B cell (primary cell): ENCODE data around the gene MST1. TPM values are rescaled to one million over a fixed set of nuclear protein-coding genes. Genes with fewer than 3 reads are reported as not detected.

Source experiments
- ATAC-seq: fragments of 200-7000 bp; cut with Tn5 transposase; one replicate; pipeline ENCODE4 v1.10.0; 2021; ENCODE audit warnings: low read depth, mild to moderate bottlenecking, moderate number of reproducible peaks, moderate library complexity
- CTCF ChIA-PET: fragments of 350-600 bp; sonication (Branson Sonifier 250); formaldehyde crosslinking; loops from one replicate; lab custom pipeline; 2021; ENCODE audit warnings: antibody characterized with exemption, inconsistent platforms; lab: Charles Lee
- POLR2A ChIA-PET: fragments of 350-600 bp; sonication (Branson Sonifier 250); formaldehyde crosslinking; loops from one replicate; lab custom pipeline; 2021; ENCODE audit warnings: antibody characterized with exemption; lab: Charles Lee
- DNase-seq: peaks from one replicate; pipeline ENCODE4 v3.0.0; 2013
- H2AFZ ChIP-seq: 2 replicates; pipeline ENCODE4 v1.6.1; 2012; ENCODE audit warnings: mild to moderate bottlenecking, low read depth, low read length; ENCODE audit not compliant: insufficient read depth, poor library complexity, severe bottlenecking
- H3K27ac ChIP-seq, 2 donors: 1 replicate in 1 of 2; 2 replicates in 1 of 2; pipeline ENCODE4 v1.5.1; 2012 to 2013; ENCODE audit warnings: low read length in 2 of 2, mild to moderate bottlenecking in 2 of 2, moderate library complexity in 1 of 2
- H3K27me3 ChIP-seq, 4 experiments: fragments of 200-600 bp in 1 of 4; sonication (generic) in 1 of 4; replicated peaks in 1 of 4; 1 replicate in 2 of 4; 2 replicates in 2 of 4; pipeline versions ENCODE4 v1.6.1 to v1.7.0; 2013 to 2016; ENCODE audit warnings: low read length in 3 of 4, mild to moderate bottlenecking in 2 of 4, mixed read lengths in 1 of 4, moderate library complexity in 1 of 4; ENCODE audit not compliant: insufficient read depth in 4 of 4, control insufficient read depth in 3 of 4; ENCODE audit errors: control extremely low read depth in 1 of 4
- H3K36me3 ChIP-seq, 2 experiments: replicated peaks in 1 of 2; 1 replicate in 1 of 2; 2 replicates in 1 of 2; pipeline versions ENCODE4 v1.6.1 to v1.7.1; 2013; ENCODE audit warnings: low read length in 1 of 2; ENCODE audit not compliant: insufficient read depth in 2 of 2, control insufficient read depth in 1 of 2; ENCODE audit errors: control extremely low read depth in 1 of 2, extremely low read depth in 1 of 2
- H3K4me1 ChIP-seq, 2 donors: fragments of 200-600 bp in 1 of 2; sonication (generic) in 1 of 2; 1 replicate in 1 of 2; 2 replicates in 1 of 2; pipeline versions ENCODE4 v1.5.1 to v1.6.1; 2013 to 2017; ENCODE audit warnings: low read length in 2 of 2; ENCODE audit not compliant: control insufficient read depth in 2 of 2, insufficient read depth in 2 of 2
- H3K4me2 ChIP-seq: replicated peaks from 2 replicates; pipeline ENCODE3; 2012; ENCODE audit warnings: mild to moderate bottlenecking, low read depth, low read length; ENCODE audit not compliant: poor library complexity, severe bottlenecking
- H3K4me3 ChIP-seq, 5 experiments: fragments of 200-600 bp in 1 of 5; sonication (generic) in 1 of 5; 1 replicate in 3 of 5; 2 replicates in 2 of 5; pipeline versions ENCODE4 v1.5.1 to v1.7.0; 2011 to 2016; ENCODE audit warnings: low read length in 4 of 5, mild to moderate bottlenecking in 4 of 5, low read depth in 2 of 5, control low read depth in 1 of 5, moderate library complexity in 1 of 5; ENCODE audit not compliant: insufficient read depth in 1 of 5; ENCODE audit errors: control extremely low read depth in 1 of 5, extremely low read depth in 1 of 5
- H3K79me2 ChIP-seq: fragments of 200-600 bp; sonication (generic); one replicate; pipeline ENCODE4 v1.6.0; 2016; ENCODE audit warnings: low read length; ENCODE audit not compliant: control insufficient read depth, insufficient read depth
- H3K9ac ChIP-seq: fragments of 200-600 bp; sonication (generic); 2 replicates; pipeline ENCODE4 v1.6.1; 2017; ENCODE audit warnings: mild to moderate bottlenecking, low read length, moderate library complexity
- H3K9me3 ChIP-seq, 3 donors: one replicate each; pipeline versions ENCODE4 v1.6.1 to v1.7.1; 2013; ENCODE audit warnings: low read length in 2 of 3; ENCODE audit not compliant: control insufficient read depth in 2 of 3, insufficient read depth in 1 of 3; ENCODE audit errors: control extremely low read depth in 1 of 3
- H4K20me1 ChIP-seq: 2 replicates; pipeline ENCODE4 v1.6.0; 2012; ENCODE audit warnings: mild to moderate bottlenecking, low read length; ENCODE audit not compliant: insufficient read depth, control insufficient read depth, poor library complexity, severe bottlenecking
- H3K27ac Mint-ChIP-seq: one replicate; pipeline ENCODE4 v1.8.0; 2021; ENCODE audit warnings: mixed read lengths
- H3K27me3 Mint-ChIP-seq: one replicate; pipeline ENCODE4 v1.8.0; 2021; ENCODE audit warnings: mixed read lengths
- H3K4me1 Mint-ChIP-seq: one replicate; pipeline ENCODE4 v1.8.0; 2021; ENCODE audit warnings: mixed read lengths
- H3K4me3 Mint-ChIP-seq: one replicate; pipeline ENCODE4 v1.8.0; 2021; ENCODE audit warnings: mixed read lengths
- H3K9me3 Mint-ChIP-seq: one replicate; pipeline ENCODE4 v1.8.0; 2022; ENCODE audit warnings: mixed read lengths; ENCODE audit not compliant: insufficient read depth
- EZH2 ChIP-seq: IDR thresholded peaks from 2 replicates; pipeline ENCODE4 v1.6.1; 2012; ENCODE audit warnings: borderline replicate concordance, low read depth, mild to moderate bottlenecking, moderate library complexity, low read length; ENCODE audit not compliant: insufficient read depth, poor library complexity, severe bottlenecking
- WGBS: methylation state at CpG from one replicate; pipeline ENCODE4 v1.1.5; 2013; ENCODE audit warnings: missing lambda C conversion rate; ENCODE audit not compliant: insufficient coverage; 5-methylcytosine and 5-hydroxymethylcytosine counted together
- intact Hi-C: fragments of 100-400 bp; cut with micrococcal nuclease; formaldehyde crosslinking; loops from one replicate; pipeline ENCODE4 v1.10.0; 2022
- polyA minus RNA-seq: library from RNA; depleted of rRNA, polyadenylated mRNA; stranded (reverse); fragments of >200 nt; gene quantifications from 2 replicates; pipeline ENCODE4 v1.2.3, GENCODE V29; 2012
- polyA plus RNA-seq: library from polyadenylated mRNA; depleted of rRNA; stranded (reverse); fragments of >200 nt; gene quantifications from 2 replicates; pipeline ENCODE4 v1.2.3, GENCODE V29; 2012
- total RNA-seq, 2 donors: library from RNA; stranded (reverse); fragments of 120-200 nt in 1 of 2; gene quantifications; 1 replicate in 1 of 2; 2 replicates in 1 of 2; pipeline versions ENCODE4 v1.2.3 to v1.2.4, GENCODE V29; 2013 to 2022
- TF ChIP-seq, protein P1 (sequence below): fragments of 200-600 bp; IDR thresholded peaks from one replicate; pipeline ENCODE4 v1.8.0; 2022; ENCODE audit warnings: antibody characterized with exemption, mild to moderate bottlenecking

The MST1 gene
- 14.5 and 15.7 TPM in 2 replicates for total RNA-seq
- 6.1 TPM for total RNA-seq (2013)
- polyA plus RNA-seq, result 26.4 and 32.1 TPM in 2 replicates
- polyA minus RNA-seq, result 5.0 and 7.5 TPM in 2 replicates

DNA sequence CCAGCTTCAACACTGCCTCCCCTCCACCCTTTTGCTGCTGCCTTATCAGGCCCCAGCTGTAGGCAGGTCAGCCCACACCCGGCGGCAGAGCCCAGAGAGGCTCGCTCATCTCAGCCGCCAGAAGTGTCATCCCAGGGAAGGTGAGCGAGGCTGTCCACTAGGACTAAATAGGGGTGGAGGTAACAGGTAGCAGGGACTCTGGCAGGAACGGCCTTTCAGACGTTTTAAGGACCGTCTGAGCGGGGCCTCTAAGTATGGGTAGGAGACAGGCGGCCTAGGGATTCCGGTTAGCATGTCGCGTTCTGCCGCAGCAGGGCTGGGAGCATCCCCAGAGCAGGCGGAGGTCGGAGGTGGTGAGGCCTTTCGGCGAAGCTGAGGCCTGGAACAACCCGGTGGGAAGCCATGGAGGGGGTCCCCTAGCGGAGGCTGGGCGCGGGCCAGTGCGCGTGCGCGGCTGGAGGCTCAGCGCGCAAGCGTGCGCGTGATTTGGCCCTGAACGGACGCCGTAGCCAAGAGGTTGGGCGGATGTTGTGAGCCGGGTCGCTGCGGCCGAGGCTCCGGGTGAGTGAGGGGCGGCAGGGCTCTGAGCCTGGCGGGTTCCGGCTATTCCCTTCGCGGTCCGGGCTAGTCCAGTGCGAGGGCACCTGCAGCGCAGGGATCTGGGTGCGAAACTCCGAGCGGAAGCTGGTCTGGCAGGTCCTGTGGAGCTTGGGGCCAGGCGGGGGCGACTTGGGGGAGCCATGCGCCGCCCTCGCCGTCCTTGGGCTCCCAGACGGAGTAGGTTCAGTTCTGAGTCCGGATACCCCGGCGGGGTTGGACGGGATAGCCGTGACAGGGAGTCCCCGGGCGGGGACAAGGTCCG, at the start of gene MST1, which contains the start of gene RNF123:
MST1 (minus strand) TSS at position 429 of the 862 bp plus-strand sequence. CDS start 783 bp downstream, outside the sequence.
RNF123 (plus strand) TSS at position 512 of the 862 bp plus-strand sequence. CDS start 1,609 bp downstream, outside the sequence.
- peaks cover 23% of the 10 kb centered on the region for H3K79me2 ChIP-seq
- peak within 1 kb of the TSS; percentile 83 for H3K4me2 ChIP-seq
- peaks cover 0 to 13% (median 0%) of the 10 kb centered on the region in 4 experiments for H3K27me3 ChIP-seq
- no peaks in the 10 kb centered on the region for H3K9me3 ChIP-seq
- H3K4me3 Mint-ChIP-seq, result peak within 1 kb of the TSS; percentile 97
- TF ChIP-seq EZH2, result no peak
- TF ChIP-seq, protein P1, sequence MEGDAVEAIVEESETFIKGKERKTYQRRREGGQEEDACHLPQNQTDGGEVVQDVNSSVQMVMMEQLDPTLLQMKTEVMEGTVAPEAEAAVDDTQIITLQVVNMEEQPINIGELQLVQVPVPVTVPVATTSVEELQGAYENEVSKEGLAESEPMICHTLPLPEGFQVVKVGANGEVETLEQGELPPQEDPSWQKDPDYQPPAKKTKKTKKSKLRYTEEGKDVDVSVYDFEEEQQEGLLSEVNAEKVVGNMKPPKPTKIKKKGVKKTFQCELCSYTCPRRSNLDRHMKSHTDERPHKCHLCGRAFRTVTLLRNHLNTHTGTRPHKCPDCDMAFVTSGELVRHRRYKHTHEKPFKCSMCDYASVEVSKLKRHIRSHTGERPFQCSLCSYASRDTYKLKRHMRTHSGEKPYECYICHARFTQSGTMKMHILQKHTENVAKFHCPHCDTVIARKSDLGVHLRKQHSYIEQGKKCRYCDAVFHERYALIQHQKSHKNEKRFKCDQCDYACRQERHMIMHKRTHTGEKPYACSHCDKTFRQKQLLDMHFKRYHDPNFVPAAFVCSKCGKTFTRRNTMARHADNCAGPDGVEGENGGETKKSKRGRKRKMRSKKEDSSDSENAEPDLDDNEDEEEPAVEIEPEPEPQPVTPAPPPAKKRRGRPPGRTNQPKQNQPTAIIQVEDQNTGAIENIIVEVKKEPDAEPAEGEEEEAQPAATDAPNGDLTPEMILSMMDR, result peak; percentile 47
- 2% methylated on average over 57 of the region's 66 CpGs for WGBS
- peak within 1 kb of the TSS; percentile 44 to 99 (median 92) for H3K4me3 ChIP-seq
- peak within 1 kb of the TSS; percentile 82 for H2AFZ ChIP-seq
- ATAC-seq, result peak; percentile 82
- intact Hi-C loops, result loop anchor here (1.0 kb wide), 1 partner anchor 15 kb away; the partner anchor contains the start of gene APEH
- POLR2A ChIA-PET, result interaction anchor here (0.6 to 0.9 kb wide), 4 partner anchors 16 to 1249 kb away, joined by 3 to 6 read pairs (median 4); partner anchors contain the start of gene MON1A
- no peaks in the 10 kb centered on the region for H4K20me1 ChIP-seq
- H3K27ac ChIP-seq, result peak within 1 kb of the TSS; percentile 54 to 78
- H3K27ac Mint-ChIP-seq, result peak within 1 kb of the TSS; percentile 95
- DNase-seq, result peak; percentile 96
- H3K36me3 ChIP-seq, result peaks cover 0 to 3% of the 10 kb centered on the region in 2 experiments
- peaks cover 3% of the 10 kb centered on the region for H3K27me3 Mint-ChIP-seq
- CTCF ChIA-PET, result no interaction called here
- H3K4me1 Mint-ChIP-seq, result peaks cover 43% of the 10 kb centered on the region
- H3K9ac ChIP-seq, result peak within 1 kb of the TSS; percentile 97
- H3K4me1 ChIP-seq, result peaks cover 16 to 38% of the 10 kb centered on the region in 2 donors
- H3K9me3 Mint-ChIP-seq, result no peaks in the 10 kb centered on the region
